GM10266 (cell line): Measurements from ENCODE around the gene GIMAP2.
"Not testable (repeated sequence)": the region's sequence is repeated elsewhere in the genome, so short reads cannot be mapped to it uniquely, and the experiment has no call there.

ENCODE experiments used
- DNase-seq: peaks from one replicate; pipeline ENCODE4 v3.0.0; 2012; ENCODE audit errors: extremely low spot score
- CTCF ChIP-seq: IDR thresholded peaks from 2 replicates; pipeline ENCODE4 v1.5.1; 2012; ENCODE audit warnings: mild to moderate bottlenecking, low read depth; ENCODE audit not compliant: control insufficient read depth, insufficient read depth; ENCODE audit errors: missing control alignments

Gene GIMAP2

GRCh38 chr7:150665896-150666295 lies 19.6 kb upstream of the GIMAP2 start:
- no peak for TF ChIP-seq CTCF
- DNase-seq: no peak

- no peak for DNase-seq
- TF ChIP-seq CTCF: no peak
Observed at GRCh38 chr7:150666412-150666811, 19.1 kb upstream of the GIMAP2 start.

- peak; percentile 65 for DNase-seq
- TF ChIP-seq CTCF: no peak
Observed at GRCh38 chr7:150668472-150668911, 17.0 kb upstream of the GIMAP2 start.

- TF ChIP-seq CTCF: no peak
- no peak for DNase-seq
Observed at GRCh38 chr7:150668977-150669376, 16.5 kb upstream of the GIMAP2 start.

- not testable (repeated sequence) for DNase-seq
Observed at GRCh38 chr7:150671798-150672585, 13.5 kb upstream of the GIMAP2 start.

- TF ChIP-seq CTCF: no peak
- DNase-seq: no peak
Observed at GRCh38 chr7:150675714-150676113, 9.8 kb upstream of the GIMAP2 start.

GRCh38 chr7:150676276-150676675 lies 9.2 kb upstream of the GIMAP2 start:
- DNase-seq: not testable (repeated sequence)

- not testable (repeated sequence) for DNase-seq
Observed at GRCh38 chr7:150676854-150677253, 8.7 kb upstream of the GIMAP2 start.

- not testable (repeated sequence) for DNase-seq
Observed at GRCh38 chr7:150678601-150679000, 6.9 kb upstream of the GIMAP2 start.

GRCh38 chr7:150680364-150680763 lies 5.1 kb upstream of the GIMAP2 start:
- DNase-seq: not testable (repeated sequence)
